ENCODE results near the gene COL4A6. TPM values are rescaled to one million over a fixed set of nuclear protein-coding genes. Genes with fewer than 3 reads are reported as not detected.

COL4A6 gene
- total and polyA plus RNA-seq, 2 of the 8 experiments (the other 6 are each of a cell fraction or from before 2014, with no cell fraction given), result 5.9 to 11.8 TPM

- CTCF ChIA-PET (ENCODE audit: partially characterized antibody), result interaction anchor here (1.1 to 1.3 kb wide), 2 partner anchors 11 to 21 kb away, joined by 3 to 6 read pairs; no protein-coding TSS in a partner anchor
- 90% methylated on average over 3 of the region's 3 CpGs; no CpG with 5 or more reads in 1 of the 2 experiments for WGBS, 2 experiments (ENCODE audit: extremely low coverage in 1 of 2, insufficient coverage in 1 of 2, insufficient read length in 1 of 2, insufficient replicate concordance in 2 of 2, low coverage in 1 of 2, low lambda C conversion rate in 2 of 2, missing lambda C conversion rate in 1 of 2)
- no peak for TF ChIP-seq EZH2 (IDR thresholded peaks at IDR 0.05; ENCODE audit: low read depth, low read length, severe bottlenecking)
- no peak for TF ChIP-seq CHD2 (IDR thresholded peaks at IDR 0.05; ENCODE audit: low read length)
- TF ChIP-seq POLR2A (IDR thresholded peaks at IDR 0.05; ENCODE audit: control extremely low read depth in 1 of 2, low read depth in 2 of 2, low read length in 2 of 2), result no peak
- no peak for TF ChIP-seq SP4 (IDR thresholded peaks at IDR 0.05; ENCODE audit: low read length)
- TF ChIP-seq SP2 (IDR thresholded peaks at IDR 0.05; ENCODE audit: low read length), result no peak
- TF ChIP-seq RNF2 (IDR thresholded peaks at IDR 0.05; ENCODE audit: borderline replicate concordance, low read depth, low read length, missing control alignments, poor library complexity, severe bottlenecking), result no peak
- TF ChIP-seq BACH1 (IDR thresholded peaks at IDR 0.05; ENCODE audit: low read length), result no peak
- TF ChIP-seq CBX8 (IDR thresholded peaks at IDR 0.05; ENCODE audit: borderline replicate concordance, low read depth, low read length), result no peak
- TF ChIP-seq, protein P1, sequence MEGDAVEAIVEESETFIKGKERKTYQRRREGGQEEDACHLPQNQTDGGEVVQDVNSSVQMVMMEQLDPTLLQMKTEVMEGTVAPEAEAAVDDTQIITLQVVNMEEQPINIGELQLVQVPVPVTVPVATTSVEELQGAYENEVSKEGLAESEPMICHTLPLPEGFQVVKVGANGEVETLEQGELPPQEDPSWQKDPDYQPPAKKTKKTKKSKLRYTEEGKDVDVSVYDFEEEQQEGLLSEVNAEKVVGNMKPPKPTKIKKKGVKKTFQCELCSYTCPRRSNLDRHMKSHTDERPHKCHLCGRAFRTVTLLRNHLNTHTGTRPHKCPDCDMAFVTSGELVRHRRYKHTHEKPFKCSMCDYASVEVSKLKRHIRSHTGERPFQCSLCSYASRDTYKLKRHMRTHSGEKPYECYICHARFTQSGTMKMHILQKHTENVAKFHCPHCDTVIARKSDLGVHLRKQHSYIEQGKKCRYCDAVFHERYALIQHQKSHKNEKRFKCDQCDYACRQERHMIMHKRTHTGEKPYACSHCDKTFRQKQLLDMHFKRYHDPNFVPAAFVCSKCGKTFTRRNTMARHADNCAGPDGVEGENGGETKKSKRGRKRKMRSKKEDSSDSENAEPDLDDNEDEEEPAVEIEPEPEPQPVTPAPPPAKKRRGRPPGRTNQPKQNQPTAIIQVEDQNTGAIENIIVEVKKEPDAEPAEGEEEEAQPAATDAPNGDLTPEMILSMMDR (IDR thresholded peaks at IDR 0.05; ENCODE audit: control extremely low read depth in 1 of 3, insufficient read depth in 1 of 3, low read depth in 1 of 3, low read length in 3 of 3), result no peak
- no peak for TF ChIP-seq ATF3 (IDR thresholded peaks at IDR 0.05; ENCODE audit: insufficient read depth, low read depth, low read length)
- no peak for TF ChIP-seq NANOG (IDR thresholded peaks at IDR 0.05; ENCODE audit: insufficient read depth, low read depth, low read length, poor library complexity, severe bottlenecking)
- TF ChIP-seq TEAD4 (IDR thresholded peaks at IDR 0.05; ENCODE audit: low read depth, low read length), result no peak
These were observed 234.7 kb downstream of the COL4A6 start for GRCh38 chrX:108203540-108203939.

More at GRCh38 chrX:108203540-108203939, 234.7 kb downstream of the COL4A6 start:
- Histone ChIP-seq H2BK5ac (ENCODE audit: low read depth, low read length) (no peak overlapping the region), H3K4me3 (ENCODE audit: extremely low read depth in 1 of 4, insufficient read depth in 2 of 4, low read depth in 3 of 4, low read length in 4 of 4) (no peak overlapping the region), H3K18ac (ENCODE audit: extremely low read depth, low read length) (no peak overlapping the region), H2AK5ac (ENCODE audit: low read depth, low read length) (no peak overlapping the region), H3K79me1 (ENCODE audit: low read depth, low read length) (no peaks in the 10 kb centered on the region), H4K8ac (ENCODE audit: extremely low read depth, insufficient read depth, low read length) (no peak overlapping the region), H4K91ac (replicated peaks; ENCODE audit: insufficient read length, low read length) (no peak overlapping the region), H4K5ac (ENCODE audit: insufficient read length, low read depth, low read length) (no peak overlapping the region), H3K27ac (ENCODE audit: low read depth, low read length) (no peak overlapping the region), H3K27me3 (replicated peaks in 1 of 4; ENCODE audit: control insufficient read depth in 3 of 4, extremely low read depth in 1 of 4, insufficient read depth in 3 of 4, low read length in 3 of 4) (no peaks in the 10 kb centered on the region), H2BK120ac (replicated peaks; ENCODE audit: low read depth, low read length) (no peak overlapping the region), H2BK12ac (ENCODE audit: low read depth, low read length) (no peak overlapping the region), H3K4me2 (ENCODE audit: insufficient read depth in 1 of 2, low read depth in 2 of 2, low read length in 2 of 2) (no peak overlapping the region), H3K56ac (replicated peaks; ENCODE audit: insufficient read length, low read depth, low read length) (no peak overlapping the region), H3K23ac (ENCODE audit: insufficient read length) (no peak overlapping the region), H3K36me3 (ENCODE audit: control insufficient read depth in 2 of 4, insufficient read depth in 4 of 4, low read length in 3 of 4) (no peaks in the 10 kb centered on the region), H3K4me1 (replicated peaks in 1 of 4; ENCODE audit: control insufficient read depth in 3 of 4, insufficient read depth in 4 of 4, low read length in 3 of 4) (no peaks in the 10 kb centered on the region), H2BK15ac (ENCODE audit: low read length) (no peak overlapping the region), H2BK20ac (ENCODE audit: low read length) (no peak overlapping the region), H3K79me2 (ENCODE audit: control insufficient read depth in 1 of 2, insufficient read depth in 2 of 2, low read length in 2 of 2) (no peaks in the 10 kb centered on the region), H3K23me2 (ENCODE audit: low read depth, low read length) (no peaks in the 10 kb centered on the region), H3K9ac (replicated peaks in 1 of 4; ENCODE audit: extremely low read depth in 1 of 4, low read depth in 3 of 4, low read length in 3 of 4) (no peak overlapping the region), H3K9me3 (ENCODE audit: insufficient read depth in 2 of 2, low read depth in 1 of 2, low read length in 1 of 2) (no peaks in the 10 kb centered on the region), H3K14ac (ENCODE audit: insufficient read length) (no peak overlapping the region), H4K20me1 (replicated peaks in 1 of 2; ENCODE audit: control insufficient read depth in 1 of 2, insufficient read depth in 2 of 2, low read length in 2 of 2) (no peaks in the 10 kb centered on the region), H3K4ac (replicated peaks; ENCODE audit: insufficient read length, low read depth, low read length) (no peak overlapping the region), H2AFZ (ENCODE audit: low read length) (no peak overlapping the region)
- FAIRE-seq (no peak), DNase-seq (ENCODE audit: low read depth in 1 of 2, low spot score in 2 of 2) (no peak)
- POLR2A ChIA-PET (ENCODE audit: partially characterized antibody), result no interaction called here

All from H1 (cell line).